HEK293 (cell line): ENCODE measurements around the gene CD44.

Experiments used
- CTCF ChIA-PET: fragments of 350-600 bp; formaldehyde crosslinking; extraction: SDS; loops from one replicate; lab custom pipeline; 2021; ENCODE audit warnings: antibody characterized with exemption; lab: Yijun Ruan, JAX
- POLR2A ChIA-PET: fragments of 300-600 bp; formaldehyde crosslinking; extraction: SDS; loops from one replicate; lab custom pipeline; 2020; ENCODE audit warnings: antibody characterized with exemption, inconsistent platforms; lab: Yijun Ruan, JAX
- H3K27ac ChIP-seq: fragments of 200-500 bp; sonication (Bioruptor generic); 2 replicates; pipeline ENCODE4 v1.5.1; 2014; ENCODE audit warnings: low read depth, low read length, control low read depth, inconsistent platforms; ENCODE audit errors: extremely low read depth
- H3K36me3 ChIP-seq, 2 experiments: fragments of 200-500 bp in 1 of 2; sonication (Bioruptor generic) in 1 of 2; 1 replicate in 1 of 2; 2 replicates in 1 of 2; pipeline ENCODE4 v1.5.1; 2014 to 2017; ENCODE audit warnings: inconsistent platforms in 2 of 2, low read length in 2 of 2; ENCODE audit not compliant: control insufficient read depth in 2 of 2, insufficient read depth in 1 of 2
- H3K4me1 ChIP-seq: fragments of 200-500 bp; sonication (Bioruptor generic); 2 replicates; pipeline ENCODE4 v1.5.1; 2014; ENCODE audit warnings: mild to moderate bottlenecking, low read length, inconsistent platforms; ENCODE audit not compliant: control insufficient read depth, insufficient read depth
- H3K4me3 ChIP-seq: 2 replicates; pipeline ENCODE4 v1.5.1; 2011; ENCODE audit warnings: low read depth, mild to moderate bottlenecking, control low read depth, low read length, moderate library complexity
- H3K9me3 ChIP-seq: fragments of 200-500 bp; sonication (Bioruptor generic); 2 replicates; pipeline ENCODE4 v1.5.1; 2014; ENCODE audit warnings: low read depth, low read length, inconsistent platforms; ENCODE audit not compliant: control insufficient read depth, insufficient read depth
- GLIS1 ChIP-seq: fragments of 450-650 bp; formaldehyde crosslinking; IDR thresholded peaks from 2 replicates; pipeline ENCODE4 v1.5.1; 2016; ENCODE audit warnings: missing biosample characterization, missing genetic modification characterization
- KLF10 ChIP-seq: fragments of 450-650 bp; IDR thresholded peaks from 2 replicates; pipeline ENCODE4 v1.5.1; 2018; ENCODE audit warnings: missing biosample characterization, mild to moderate bottlenecking, missing genetic modification characterization
- MZF1 ChIP-seq: fragments of 450-650 bp; formaldehyde crosslinking; IDR thresholded peaks from 2 replicates; pipeline ENCODE4 v1.5.1; 2017; ENCODE audit warnings: missing biosample characterization, missing genetic modification characterization, borderline replicate concordance
- SCRT1 ChIP-seq: fragments of 450-650 bp; formaldehyde crosslinking; IDR thresholded peaks from 2 replicates; pipeline ENCODE4 v1.5.1; 2016; ENCODE audit warnings: missing biosample characterization, missing genetic modification characterization, borderline replicate concordance
- ZBTB7A ChIP-seq: fragments of 450-650 bp; formaldehyde crosslinking; IDR thresholded peaks from 2 replicates; pipeline ENCODE4 v1.5.1; 2016; ENCODE audit warnings: low read depth, missing biosample characterization, missing genetic modification characterization
- ZEB2 ChIP-seq: fragments of 450-650 bp; formaldehyde crosslinking; IDR thresholded peaks from 2 replicates; pipeline ENCODE4 v1.5.1; 2016; ENCODE audit warnings: missing biosample characterization, missing genetic modification characterization
- ZFP69B ChIP-seq: fragments of 450-650 bp; formaldehyde crosslinking; IDR thresholded peaks from 2 replicates; pipeline ENCODE4 v1.5.1; 2016; ENCODE audit warnings: missing biosample characterization, missing genetic modification characterization
- ZNF146 ChIP-seq: fragments of 450-650 bp; formaldehyde crosslinking; IDR thresholded peaks from 2 replicates; pipeline ENCODE4 v1.5.1; 2016; ENCODE audit warnings: missing biosample characterization, missing genetic modification characterization
- ZNF202 ChIP-seq: fragments of 450-650 bp; formaldehyde crosslinking; IDR thresholded peaks from 2 replicates; pipeline ENCODE4 v1.5.1; 2016; ENCODE audit warnings: missing biosample characterization, missing genetic modification characterization, borderline replicate concordance
- ZNF335 ChIP-seq: fragments of 450-650 bp; formaldehyde crosslinking; conservative IDR thresholded peaks from 2 replicates; pipeline ENCODE4 v1.5.1; 2016; ENCODE audit warnings: missing biosample characterization, missing genetic modification characterization
- ZNF341 ChIP-seq: fragments of 450-650 bp; formaldehyde crosslinking; IDR thresholded peaks from 2 replicates; pipeline ENCODE4; 2016; ENCODE audit warnings: low read depth, missing biosample characterization, missing genetic modification characterization
- ZNF37A ChIP-seq: fragments of 450-650 bp; IDR thresholded peaks from 2 replicates; pipeline ENCODE4 v1.5.1; 2018; ENCODE audit warnings: missing biosample characterization, missing genetic modification characterization
- ZNF449 ChIP-seq: fragments of 450-650 bp; formaldehyde crosslinking; IDR thresholded peaks from 2 replicates; pipeline ENCODE4 v1.5.1; 2017; ENCODE audit warnings: missing biosample characterization, mild to moderate bottlenecking, missing genetic modification characterization, moderate library complexity
- ZNF473 ChIP-seq: fragments of 450-650 bp; formaldehyde crosslinking; IDR thresholded peaks from 2 replicates; pipeline ENCODE4 v1.5.1; 2017; ENCODE audit warnings: missing biosample characterization, missing genetic modification characterization
- ZNF610 ChIP-seq: fragments of 450-650 bp; formaldehyde crosslinking; IDR thresholded peaks from 2 replicates; pipeline ENCODE4 v1.5.1; 2016; ENCODE audit warnings: missing biosample characterization, missing genetic modification characterization, borderline replicate concordance
- ZNF624 ChIP-seq: fragments of 450-650 bp; formaldehyde crosslinking; IDR thresholded peaks from 2 replicates; pipeline ENCODE4 v1.5.1; 2017; ENCODE audit warnings: missing biosample characterization, missing genetic modification characterization
- ZNF660 ChIP-seq: fragments of 450-650 bp; IDR thresholded peaks from 2 replicates; pipeline ENCODE4 v1.5.1; 2018; ENCODE audit warnings: missing biosample characterization, mild to moderate bottlenecking, missing genetic modification characterization
- ZNF677 ChIP-seq: fragments of 450-650 bp; IDR thresholded peaks from 2 replicates; pipeline ENCODE4 v1.5.0; 2018; ENCODE audit warnings: missing biosample characterization, mild to moderate bottlenecking, missing genetic modification characterization, moderate library complexity
- ZNF707 ChIP-seq: fragments of 450-650 bp; formaldehyde crosslinking; IDR thresholded peaks from 2 replicates; pipeline ENCODE4 v1.5.1; 2016; ENCODE audit warnings: missing biosample characterization, missing genetic modification characterization
- ZNF837 ChIP-seq: fragments of 450-650 bp; formaldehyde crosslinking; IDR thresholded peaks from 2 replicates; pipeline ENCODE4 v1.5.1; 2016; ENCODE audit warnings: missing biosample characterization, missing genetic modification characterization
- TF ChIP-seq, protein P1 (sequence below): fragments of 450-650 bp; formaldehyde crosslinking; IDR thresholded peaks from 2 replicates; pipeline ENCODE4 v1.5.1; 2016; ENCODE audit warnings: missing biosample characterization, missing genetic modification characterization
- TF ChIP-seq, protein P2 (sequence below): fragments of 450-650 bp; formaldehyde crosslinking; IDR thresholded peaks from 2 replicates; pipeline ENCODE4 v1.5.1; 2017; ENCODE audit warnings: missing biosample characterization, missing genetic modification characterization
- TF ChIP-seq, protein P3 (sequence below): fragments of 450-650 bp; formaldehyde crosslinking; IDR thresholded peaks from 2 replicates; pipeline ENCODE4 v1.5.1; 2016; ENCODE audit warnings: missing biosample characterization, missing genetic modification characterization

Gene CD44

GRCh38 chr11:35152575-35152974 lies 13.6 kb downstream of the CD44 start:
- Histone ChIP-seq H3K4me1 (no peaks in the 10 kb centered on the region), H3K36me3 (no peaks in the 10 kb centered on the region)
- TF ChIP-seq GLIS1 (tag by site-specific recombination) (no peak), ZNF610 (tag by site-specific recombination) (no peak), ZNF707 (tag by site-specific recombination) (no peak), ZNF677 (tag by site-specific recombination) (no peak), SCRT1 (tag by site-specific recombination) (no peak), MZF1 (tag by site-specific recombination) (no peak), ZNF341 (tag by site-specific recombination) (no peak), ZNF449 (no peak)
- TF ChIP-seq, protein P1, sequence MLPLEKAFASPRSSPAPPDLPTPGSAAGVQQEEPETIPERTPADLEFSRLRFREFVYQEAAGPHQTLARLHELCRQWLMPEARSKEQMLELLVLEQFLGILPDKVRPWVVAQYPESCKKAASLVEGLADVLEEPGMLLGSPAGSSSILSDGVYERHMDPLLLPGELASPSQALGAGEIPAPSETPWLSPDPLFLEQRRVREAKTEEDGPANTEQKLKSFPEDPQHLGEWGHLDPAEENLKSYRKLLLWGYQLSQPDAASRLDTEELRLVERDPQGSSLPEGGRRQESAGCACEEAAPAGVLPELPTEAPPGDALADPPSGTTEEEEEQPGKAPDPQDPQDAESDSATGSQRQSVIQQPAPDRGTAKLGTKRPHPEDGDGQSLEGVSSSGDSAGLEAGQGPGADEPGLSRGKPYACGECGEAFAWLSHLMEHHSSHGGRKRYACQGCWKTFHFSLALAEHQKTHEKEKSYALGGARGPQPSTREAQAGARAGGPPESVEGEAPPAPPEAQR (tag by site-specific recombination): no peak
- TF ChIP-seq, protein P2, sequence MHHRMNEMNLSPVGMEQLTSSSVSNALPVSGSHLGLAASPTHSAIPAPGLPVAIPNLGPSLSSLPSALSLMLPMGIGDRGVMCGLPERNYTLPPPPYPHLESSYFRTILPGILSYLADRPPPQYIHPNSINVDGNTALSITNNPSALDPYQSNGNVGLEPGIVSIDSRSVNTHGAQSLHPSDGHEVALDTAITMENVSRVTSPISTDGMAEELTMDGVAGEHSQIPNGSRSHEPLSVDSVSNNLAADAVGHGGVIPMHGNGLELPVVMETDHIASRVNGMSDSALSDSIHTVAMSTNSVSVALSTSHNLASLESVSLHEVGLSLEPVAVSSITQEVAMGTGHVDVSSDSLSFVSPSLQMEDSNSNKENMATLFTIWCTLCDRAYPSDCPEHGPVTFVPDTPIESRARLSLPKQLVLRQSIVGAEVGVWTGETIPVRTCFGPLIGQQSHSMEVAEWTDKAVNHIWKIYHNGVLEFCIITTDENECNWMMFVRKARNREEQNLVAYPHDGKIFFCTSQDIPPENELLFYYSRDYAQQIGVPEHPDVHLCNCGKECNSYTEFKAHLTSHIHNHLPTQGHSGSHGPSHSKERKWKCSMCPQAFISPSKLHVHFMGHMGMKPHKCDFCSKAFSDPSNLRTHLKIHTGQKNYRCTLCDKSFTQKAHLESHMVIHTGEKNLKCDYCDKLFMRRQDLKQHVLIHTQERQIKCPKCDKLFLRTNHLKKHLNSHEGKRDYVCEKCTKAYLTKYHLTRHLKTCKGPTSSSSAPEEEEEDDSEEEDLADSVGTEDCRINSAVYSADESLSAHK (tag by site-specific recombination): no peak
- TF ChIP-seq, all 188 proteins: peak for 0
- Histone ChIP-seq H3K4me3 (no peak overlapping the region), H3K27ac (no peak overlapping the region), H3K9me3 (no peaks in the 10 kb centered on the region)
- ChIA-PET POLR2A (no interaction called here), CTCF (interaction anchor here (1.1 kb wide), 1 partner anchor 10 kb away, joined by 5 read pairs; no protein-coding TSS in a partner anchor)

- Histone ChIP-seq H3K27ac (no peak overlapping the region), H3K9me3 (no peaks in the 10 kb centered on the region), H3K36me3 (no peaks in the 10 kb centered on the region), H3K4me3 (no peak overlapping the region), H3K4me1 (no peaks in the 10 kb centered on the region)
- TF ChIP-seq ZNF660 (no peak), ZBTB7A (tag by site-specific recombination) (no peak), ZFP69B (tag by site-specific recombination) (no peak), ZNF37A (tag by site-specific recombination) (no peak), ZNF610 (tag by site-specific recombination) (no peak), ZNF837 (no peak), ZNF473 (no peak), ZNF202 (tag by site-specific recombination) (no peak), ZNF335 (tag by site-specific recombination) (no peak), ZNF624 (no peak), ZEB2 (tag by site-specific recombination) (no peak), KLF10 (no peak), ZNF146 (tag by site-specific recombination) (no peak)
- TF ChIP-seq, protein P3, sequence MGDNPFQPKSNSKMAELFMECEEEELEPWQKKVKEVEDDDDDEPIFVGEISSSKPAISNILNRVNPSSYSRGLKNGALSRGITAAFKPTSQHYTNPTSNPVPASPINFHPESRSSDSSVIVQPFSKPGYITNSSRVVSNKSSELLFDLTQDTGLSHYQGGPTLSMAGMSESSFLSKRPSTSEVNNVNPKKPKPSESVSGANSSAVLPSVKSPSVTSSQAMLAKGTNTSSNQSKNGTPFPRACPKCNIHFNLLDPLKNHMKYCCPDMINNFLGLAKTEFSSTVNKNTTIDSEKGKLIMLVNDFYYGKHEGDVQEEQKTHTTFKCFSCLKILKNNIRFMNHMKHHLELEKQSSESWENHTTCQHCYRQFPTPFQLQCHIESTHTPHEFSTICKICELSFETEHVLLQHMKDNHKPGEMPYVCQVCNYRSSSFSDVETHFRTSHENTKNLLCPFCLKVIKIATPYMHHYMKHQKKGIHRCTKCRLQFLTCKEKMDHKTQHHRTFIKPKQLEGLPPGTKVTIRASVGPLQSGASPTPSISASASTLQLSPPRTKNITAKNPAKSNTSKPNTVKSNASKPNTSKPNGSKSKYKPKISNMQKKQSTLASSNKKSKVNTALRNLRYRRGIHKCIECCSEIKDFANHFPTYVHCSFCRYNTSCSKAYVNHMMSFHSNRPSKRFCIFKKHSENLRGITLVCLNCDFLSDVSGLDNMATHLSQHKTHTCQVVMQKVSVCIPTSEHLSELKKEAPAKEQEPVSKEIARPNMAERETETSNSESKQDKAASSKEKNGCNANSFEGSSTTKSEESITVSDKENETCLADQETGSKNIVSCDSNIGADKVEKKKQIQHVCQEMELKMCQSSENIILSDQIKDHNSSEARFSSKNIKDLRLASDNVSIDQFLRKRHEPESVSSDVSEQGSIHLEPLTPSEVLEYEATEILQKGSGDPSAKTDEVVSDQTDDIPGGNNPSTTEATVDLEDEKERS (tag by site-specific recombination): no peak
- ChIA-PET POLR2A (no interaction called here), CTCF (no interaction called here)
Observed at GRCh38 chr11:35153280-35153679, 14.3 kb downstream of the CD44 start.
